Neural cell (in vitro differentiated cells): ENCODE measurements around the gene QPRT. TPM values are rescaled to one million over a fixed set of nuclear protein-coding genes. Genes with fewer than 3 reads are reported as not detected.

Experiments used
- H2AFZ ChIP-seq: fragments of 200-600, 300-800 bp; sonication (generic), shearing (Covaris generic); 2 replicates; pipeline ENCODE4 v1.6.0; 2014; ENCODE audit warnings: low read depth, mild to moderate bottlenecking, antibody characterized with exemption, low read length, moderate library complexity
- H3F3A ChIP-seq: fragments of 200-600 bp; shearing (Covaris generic); 2 replicates; pipeline ENCODE4 v1.6.1; 2016; ENCODE audit warnings: mild to moderate bottlenecking, moderate library complexity, mixed read lengths, antibody characterized with exemption, low read length; ENCODE audit not compliant: insufficient read depth, poor library complexity, severe bottlenecking
- H3K27ac ChIP-seq: fragments of 200-600, 300-800 bp; sonication (generic), shearing (Covaris generic); 2 replicates; pipeline ENCODE4 v1.5.1; 2014; ENCODE audit warnings: mild to moderate bottlenecking, low read length, moderate library complexity
- H3K27me3 ChIP-seq: fragments of 300-800, 200-600 bp; sonication (generic), shearing (Covaris generic); 2 replicates; pipeline ENCODE4 v1.6.0; 2014; ENCODE audit warnings: mild to moderate bottlenecking, low read depth, low read length, moderate library complexity; ENCODE audit not compliant: insufficient read depth
- H3K36me3 ChIP-seq: fragments of 300-800, 200-600 bp; sonication (generic), shearing (Covaris generic); 2 replicates; pipeline ENCODE4 v1.5.1; 2014; ENCODE audit warnings: mild to moderate bottlenecking, antibody characterized with exemption, low read length, moderate library complexity; ENCODE audit not compliant: insufficient read depth
- H3K4me2 ChIP-seq: fragments of 300-800, 200-600 bp; sonication (generic), shearing (Covaris generic); 2 replicates; pipeline ENCODE4 v1.6.0; 2014; ENCODE audit warnings: mild to moderate bottlenecking, low read length
- H3K4me3 ChIP-seq: fragments of 300-800, 200-600 bp; sonication (generic), shearing (Covaris generic); 2 replicates; pipeline ENCODE4 v1.5.1; 2014; ENCODE audit warnings: mild to moderate bottlenecking, low read length, moderate library complexity
- H3K79me2 ChIP-seq: fragments of 200-600 bp; shearing (Covaris generic); replicated peaks from 2 replicates; pipeline ENCODE4 v1.6.0; 2014; ENCODE audit warnings: mild to moderate bottlenecking, low read length, moderate library complexity; ENCODE audit not compliant: insufficient read depth
- H3K9ac ChIP-seq: fragments of 300-800, 200-600 bp; sonication (generic), shearing (Covaris generic); 2 replicates; pipeline ENCODE4 v1.6.1; 2016; ENCODE audit warnings: mild to moderate bottlenecking, low read length, mixed read lengths
- H3K9me2 ChIP-seq: fragments of 200-600 bp; shearing (Covaris generic); 2 replicates; pipeline ENCODE4 v1.6.1; 2016; ENCODE audit warnings: mild to moderate bottlenecking, low read length, mixed read lengths; ENCODE audit not compliant: insufficient read depth
- H3K9me3 ChIP-seq: fragments of 200-600, 300-800 bp; sonication (generic), shearing (Covaris generic); 2 replicates; pipeline ENCODE4 v1.6.1; 2016; ENCODE audit warnings: mild to moderate bottlenecking, mixed run types, low read length, moderate library complexity, mixed read lengths
- H4K20me1 ChIP-seq: fragments of 200-600 bp; shearing (Covaris generic); 2 replicates; pipeline ENCODE4 v1.6.1; 2016; ENCODE audit warnings: mild to moderate bottlenecking, mixed run types; ENCODE audit not compliant: insufficient read depth
- EP300 ChIP-seq: fragments of 450-650 bp; conservative IDR thresholded peaks from 2 replicates; pipeline ENCODE4 v1.6.1; 2014; ENCODE audit warnings: antibody characterized with exemption, mild to moderate bottlenecking, moderate library complexity; ENCODE audit not compliant: poor library complexity, severe bottlenecking
- EZH2 ChIP-seq: fragments of 200-600, 300-800 bp; shearing (Covaris generic), sonication (generic); IDR thresholded peaks from 2 replicates; pipeline ENCODE4 v1.6.1; 2014; ENCODE audit warnings: antibody characterized with exemption, low read length, borderline replicate concordance, mild to moderate bottlenecking; ENCODE audit not compliant: insufficient read depth, poor library complexity, severe bottlenecking
- MXI1 ChIP-seq: fragments of 450-650 bp; conservative IDR thresholded peaks from 2 replicates; pipeline ENCODE4 v1.6.1; 2014; ENCODE audit warnings: antibody characterized with exemption, mild to moderate bottlenecking; ENCODE audit not compliant: poor library complexity, severe bottlenecking
- POLR2AphosphoS5 ChIP-seq: IDR thresholded peaks from 2 replicates; pipeline ENCODE4 v1.6.1; 2012
- RAD21 ChIP-seq: fragments of 450-650 bp; conservative IDR thresholded peaks from 2 replicates; pipeline ENCODE4 v1.6.1; 2014; ENCODE audit warnings: antibody characterized with exemption, mild to moderate bottlenecking, moderate library complexity
- SMC3 ChIP-seq: fragments of 450-650 bp; conservative IDR thresholded peaks from 2 replicates; pipeline ENCODE4 v1.6.1; 2014; ENCODE audit warnings: antibody characterized with exemption, mild to moderate bottlenecking, moderate library complexity; ENCODE audit not compliant: poor library complexity
- TAF1 ChIP-seq: IDR thresholded peaks from 2 replicates; pipeline ENCODE4 v1.6.1; 2012; ENCODE audit warnings: low read depth
- polyA plus RNA-seq: library from polyadenylated mRNA; depleted of rRNA; stranded (reverse); fragments of >200 nt; gene quantifications from 2 replicates; pipeline ENCODE4 v1.2.3, GENCODE V29; 2014
- TF ChIP-seq, protein P1 (sequence below): fragments of 450-650 bp; IDR thresholded peaks from 2 replicates; pipeline ENCODE4 v1.5.1; 2014; ENCODE audit warnings: antibody characterized with exemption, mild to moderate bottlenecking, moderate library complexity; ENCODE audit not compliant: poor library complexity, severe bottlenecking
- TF ChIP-seq, protein P2 (sequence below): IDR thresholded peaks from 2 replicates; pipeline ENCODE4 v1.6.1; 2012; ENCODE audit warnings: borderline replicate concordance

QPRT gene
- polyA plus RNA-seq, 1 donor from 2014 or later = 2.7 TPM

DNA sequence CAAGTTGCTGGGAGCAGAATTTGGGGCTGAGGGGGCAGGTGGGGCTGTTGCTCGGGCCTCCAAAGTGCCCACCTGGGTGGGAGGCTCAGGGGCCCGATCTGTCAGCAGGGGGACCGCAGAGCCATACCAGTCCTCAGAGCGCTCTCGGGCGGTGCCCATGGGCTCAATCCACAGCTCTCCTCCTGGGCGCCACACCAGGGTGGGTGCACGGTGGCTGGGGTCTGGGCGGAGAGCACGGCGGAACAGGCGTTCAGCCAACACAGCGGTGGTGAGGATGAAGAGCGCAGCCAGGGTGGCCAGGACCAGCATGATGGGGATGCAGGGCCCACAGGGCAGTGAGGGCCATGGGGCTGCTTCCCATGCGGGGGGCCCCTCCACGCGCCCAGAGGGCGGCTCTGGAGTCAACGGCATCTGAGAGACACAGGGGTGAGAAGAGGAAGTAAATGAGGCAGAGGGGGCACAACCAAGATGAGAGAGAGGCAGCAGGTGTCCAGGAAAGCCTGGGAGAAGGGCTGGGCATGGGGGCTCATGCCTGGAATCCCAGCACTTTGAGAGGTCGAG is 65.6 kb downstream of the QPRT start:
- H4K20me1 ChIP-seq = no peaks in the 10 kb centered on the region
- no peaks in the 10 kb centered on the region for H3K9me2 ChIP-seq
- H3K9me3 ChIP-seq = no peaks in the 10 kb centered on the region
- H3K9ac ChIP-seq = no peak overlapping the region
- H3K27ac ChIP-seq = no peak overlapping the region
- H3K36me3 ChIP-seq = no peaks in the 10 kb centered on the region
- no peaks in the 10 kb centered on the region for H3F3A ChIP-seq
- no peak overlapping the region for H2AFZ ChIP-seq
- H3K4me3 ChIP-seq = no peak overlapping the region
- H3K27me3 ChIP-seq = no peaks in the 10 kb centered on the region
- H3K79me2 ChIP-seq = no peaks in the 10 kb centered on the region
- H3K4me2 ChIP-seq = no peak overlapping the region
- TF ChIP-seq TAF1 = no peak
- TF ChIP-seq, protein P1, sequence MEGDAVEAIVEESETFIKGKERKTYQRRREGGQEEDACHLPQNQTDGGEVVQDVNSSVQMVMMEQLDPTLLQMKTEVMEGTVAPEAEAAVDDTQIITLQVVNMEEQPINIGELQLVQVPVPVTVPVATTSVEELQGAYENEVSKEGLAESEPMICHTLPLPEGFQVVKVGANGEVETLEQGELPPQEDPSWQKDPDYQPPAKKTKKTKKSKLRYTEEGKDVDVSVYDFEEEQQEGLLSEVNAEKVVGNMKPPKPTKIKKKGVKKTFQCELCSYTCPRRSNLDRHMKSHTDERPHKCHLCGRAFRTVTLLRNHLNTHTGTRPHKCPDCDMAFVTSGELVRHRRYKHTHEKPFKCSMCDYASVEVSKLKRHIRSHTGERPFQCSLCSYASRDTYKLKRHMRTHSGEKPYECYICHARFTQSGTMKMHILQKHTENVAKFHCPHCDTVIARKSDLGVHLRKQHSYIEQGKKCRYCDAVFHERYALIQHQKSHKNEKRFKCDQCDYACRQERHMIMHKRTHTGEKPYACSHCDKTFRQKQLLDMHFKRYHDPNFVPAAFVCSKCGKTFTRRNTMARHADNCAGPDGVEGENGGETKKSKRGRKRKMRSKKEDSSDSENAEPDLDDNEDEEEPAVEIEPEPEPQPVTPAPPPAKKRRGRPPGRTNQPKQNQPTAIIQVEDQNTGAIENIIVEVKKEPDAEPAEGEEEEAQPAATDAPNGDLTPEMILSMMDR = no peak
- TF ChIP-seq, protein P2, sequence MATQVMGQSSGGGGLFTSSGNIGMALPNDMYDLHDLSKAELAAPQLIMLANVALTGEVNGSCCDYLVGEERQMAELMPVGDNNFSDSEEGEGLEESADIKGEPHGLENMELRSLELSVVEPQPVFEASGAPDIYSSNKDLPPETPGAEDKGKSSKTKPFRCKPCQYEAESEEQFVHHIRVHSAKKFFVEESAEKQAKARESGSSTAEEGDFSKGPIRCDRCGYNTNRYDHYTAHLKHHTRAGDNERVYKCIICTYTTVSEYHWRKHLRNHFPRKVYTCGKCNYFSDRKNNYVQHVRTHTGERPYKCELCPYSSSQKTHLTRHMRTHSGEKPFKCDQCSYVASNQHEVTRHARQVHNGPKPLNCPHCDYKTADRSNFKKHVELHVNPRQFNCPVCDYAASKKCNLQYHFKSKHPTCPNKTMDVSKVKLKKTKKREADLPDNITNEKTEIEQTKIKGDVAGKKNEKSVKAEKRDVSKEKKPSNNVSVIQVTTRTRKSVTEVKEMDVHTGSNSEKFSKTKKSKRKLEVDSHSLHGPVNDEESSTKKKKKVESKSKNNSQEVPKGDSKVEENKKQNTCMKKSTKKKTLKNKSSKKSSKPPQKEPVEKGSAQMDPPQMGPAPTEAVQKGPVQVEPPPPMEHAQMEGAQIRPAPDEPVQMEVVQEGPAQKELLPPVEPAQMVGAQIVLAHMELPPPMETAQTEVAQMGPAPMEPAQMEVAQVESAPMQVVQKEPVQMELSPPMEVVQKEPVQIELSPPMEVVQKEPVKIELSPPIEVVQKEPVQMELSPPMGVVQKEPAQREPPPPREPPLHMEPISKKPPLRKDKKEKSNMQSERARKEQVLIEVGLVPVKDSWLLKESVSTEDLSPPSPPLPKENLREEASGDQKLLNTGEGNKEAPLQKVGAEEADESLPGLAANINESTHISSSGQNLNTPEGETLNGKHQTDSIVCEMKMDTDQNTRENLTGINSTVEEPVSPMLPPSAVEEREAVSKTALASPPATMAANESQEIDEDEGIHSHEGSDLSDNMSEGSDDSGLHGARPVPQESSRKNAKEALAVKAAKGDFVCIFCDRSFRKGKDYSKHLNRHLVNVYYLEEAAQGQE = no peak
- TF ChIP-seq EZH2 = no peak
- no peak for TF ChIP-seq SMC3
- no peak for TF ChIP-seq RAD21
- no peak for TF ChIP-seq POLR2AphosphoS5
- no peak for TF ChIP-seq MXI1
- TF ChIP-seq EP300 = no peak

DNA sequence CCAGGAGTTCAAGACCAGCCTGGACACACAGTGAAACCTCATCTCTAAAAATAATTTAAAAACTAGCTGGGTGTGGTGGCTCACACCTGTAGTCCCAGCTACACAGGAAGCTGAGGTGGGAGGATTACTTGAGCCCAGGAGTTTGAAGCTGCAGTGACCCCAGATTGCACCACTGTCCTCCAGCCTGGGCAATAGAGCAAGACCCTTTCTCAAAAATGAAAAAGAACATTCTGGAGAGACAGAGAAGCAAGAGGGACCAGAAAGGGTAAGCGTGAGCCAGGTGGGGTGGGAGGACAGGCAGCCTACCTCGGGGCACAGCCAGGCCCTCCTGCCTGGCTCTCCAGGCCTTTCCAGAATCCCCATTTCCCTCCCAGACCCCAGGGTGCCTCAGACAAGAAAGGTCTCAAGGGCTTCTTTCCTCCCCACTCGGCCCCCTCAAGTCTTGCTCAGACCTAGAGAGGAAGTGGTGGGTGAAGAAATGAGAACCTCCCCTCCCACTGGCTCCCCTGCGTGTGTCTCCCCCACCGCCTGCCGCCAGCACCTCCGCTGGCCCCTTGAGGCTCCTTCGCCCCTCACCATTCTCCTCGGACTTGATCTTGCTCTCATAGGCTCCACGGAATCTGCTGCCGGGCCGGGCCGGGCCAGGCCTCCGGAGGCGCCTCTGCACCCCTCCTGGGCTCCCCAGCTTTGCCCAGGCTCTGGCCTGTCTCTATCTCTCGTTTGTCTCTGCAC is 66.3 kb downstream of the QPRT start:
- Histone ChIP-seq H3K27ac (no peak overlapping the region), H3F3A (no peaks in the 10 kb centered on the region), H3K36me3 (no peaks in the 10 kb centered on the region), H3K9ac (no peak overlapping the region), H3K79me2 (no peaks in the 10 kb centered on the region), H3K27me3 (no peaks in the 10 kb centered on the region), H2AFZ (no peak overlapping the region), H3K4me2 (no peak overlapping the region), H3K9me2 (no peaks in the 10 kb centered on the region), H3K4me3 (no peak overlapping the region), H3K9me3 (no peaks in the 10 kb centered on the region), H4K20me1 (no peaks in the 10 kb centered on the region)
- TF ChIP-seq EZH2 = no peak
- TF ChIP-seq RAD21 = no peak
- TF ChIP-seq, protein P2 = no peak
- TF ChIP-seq EP300 = no peak
- no peak for TF ChIP-seq MXI1
- TF ChIP-seq SMC3 = no peak
- TF ChIP-seq TAF1 = no peak
- TF ChIP-seq, protein P1 = no peak
